ENCODE data around the gene SMTN.
A peak's percentile ranks its signal among the peaks of the same experiment; 100 is the strongest.
"Not testable (repeated sequence)": the region's sequence is repeated elsewhere in the genome, so short reads cannot be mapped to it uniquely, and the experiment has no call there.

The SMTN gene

GRCh38 chr22:31080848-31081649, at the start of gene SMTN:
Gene SMTN (plus strand): TSS chr22:31081318. CDS start chr22:31083259, 1,941 bp downstream.
- peak; percentile 88 for DNase-seq

- no peak for DNase-seq
Measured at GRCh38 chr22:31036671-31037550, 44.2 kb upstream of the SMTN start.

GRCh38 chr22:31038686-31039085, 42.4 kb upstream of the SMTN start:
- no peak for DNase-seq

GRCh38 chr22:31039393-31039792, 41.7 kb upstream of the SMTN start:
- DNase-seq = no peak

GRCh38 chr22:31040542-31041398, 40.3 kb upstream of the SMTN start:
- no peak for DNase-seq

GRCh38 chr22:31044262-31044861, 36.8 kb upstream of the SMTN start:
- no peak for DNase-seq

GRCh38 chr22:31045900-31046538, 35.1 kb upstream of the SMTN start:
- peak; percentile 2 for DNase-seq

- peak; percentile 1 for DNase-seq
Measured at GRCh38 chr22:31046539-31047226, 34.4 kb upstream of the SMTN start.

- no peak for DNase-seq
Measured at GRCh38 chr22:31048570-31048969, 32.5 kb upstream of the SMTN start.

GRCh38 chr22:31049815-31050420, 31.2 kb upstream of the SMTN start:
- no peak for DNase-seq

- DNase-seq = no peak
Measured at GRCh38 chr22:31055117-31055634, 25.9 kb upstream of the SMTN start.

- DNase-seq = peak; percentile 7
Measured at GRCh38 chr22:31055635-31056159, 25.4 kb upstream of the SMTN start.

- DNase-seq = no peak
Measured at GRCh38 chr22:31056986-31057599, 24.0 kb upstream of the SMTN start.

- DNase-seq = not testable (repeated sequence)
Measured at GRCh38 chr22:31059663-31060062, 21.5 kb upstream of the SMTN start.

- no peak for DNase-seq
Measured at GRCh38 chr22:31062566-31063230, 18.4 kb upstream of the SMTN start.

GRCh38 chr22:31064369-31064768, 16.7 kb upstream of the SMTN start:
- DNase-seq = no peak

- DNase-seq = no peak
Measured at GRCh38 chr22:31068970-31069369, 12.1 kb upstream of the SMTN start.

GRCh38 chr22:31069691-31070314, 11.3 kb upstream of the SMTN start:
- not testable (repeated sequence) for DNase-seq

- DNase-seq = not testable (repeated sequence)
Measured at GRCh38 chr22:31073125-31073524, 8.0 kb upstream of the SMTN start.

Measured in NCI-H345 (cell line).